HG02798 (cell line): ENCODE measurements around the gene GFAP.

Experiments used
- ATAC-seq: cut with Tn5 transposase; IDR thresholded peaks from one replicate; pipeline ENCODE4 v1.9.1; 2021; ENCODE audit warnings: mild to moderate bottlenecking; ENCODE audit not compliant: unreplicated experiment, poor library complexity

The GFAP gene

GRCh38 chr17:44915862-44916780 is 821 bp upstream of the GFAP start:
- no peak for ATAC-seq

DNA sequence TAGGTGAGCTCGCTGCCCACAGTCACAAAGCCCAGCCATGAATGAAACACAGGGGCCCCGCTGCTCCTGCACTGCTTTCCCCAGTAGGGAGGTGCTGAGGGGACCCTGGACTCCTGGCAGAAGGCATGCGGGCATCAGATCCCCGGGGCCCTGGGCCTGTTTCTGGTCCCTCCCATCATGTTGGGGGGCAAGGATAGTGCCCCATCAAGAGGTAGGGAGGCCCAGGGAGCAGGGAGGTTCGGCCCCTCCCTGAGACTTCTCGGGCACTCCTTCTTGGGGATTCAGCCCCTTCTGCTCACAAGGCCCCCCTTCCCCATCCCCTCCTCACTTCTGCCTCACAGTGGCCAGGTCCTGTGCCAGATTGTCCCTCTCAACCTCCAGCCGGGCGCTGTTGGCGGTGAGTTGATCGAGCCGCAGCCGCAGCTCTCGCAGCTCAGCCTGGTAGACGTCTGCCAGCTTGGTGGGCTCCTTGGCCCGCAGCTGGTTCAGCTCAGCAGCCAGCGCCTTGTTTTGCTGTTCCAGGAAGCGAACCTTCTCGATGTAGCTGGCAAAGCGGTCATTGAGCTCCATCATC is 515 bp downstream of the GFAP start:
- ATAC-seq: no peak

DNA sequence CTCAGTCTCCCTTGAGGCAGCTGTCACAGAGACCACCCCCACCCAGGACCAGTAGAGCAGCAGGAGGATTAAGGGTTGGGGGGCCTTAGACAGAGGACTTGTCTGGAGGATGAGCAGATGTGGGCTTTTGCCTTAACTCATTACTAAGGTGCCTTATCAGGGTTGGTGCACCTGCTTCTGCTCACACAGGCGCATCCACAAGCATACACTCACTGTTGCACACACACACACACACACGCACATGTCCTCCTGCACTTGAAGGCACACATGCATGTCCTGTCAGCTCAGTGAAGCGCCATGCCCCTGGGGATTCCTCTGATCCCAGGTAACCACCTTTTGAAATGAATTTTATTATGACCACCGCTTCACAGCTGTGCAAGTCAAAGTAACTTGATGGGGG is 1.2 kb downstream of the GFAP start:
- no peak for ATAC-seq

- ATAC-seq: no peak
Observed at GRCh38 chr17:44913676-44914075, 1.6 kb downstream of the GFAP start.

- no peak for ATAC-seq
Observed at GRCh38 chr17:44912763-44913544, 2.3 kb downstream of the GFAP start.

DNA sequence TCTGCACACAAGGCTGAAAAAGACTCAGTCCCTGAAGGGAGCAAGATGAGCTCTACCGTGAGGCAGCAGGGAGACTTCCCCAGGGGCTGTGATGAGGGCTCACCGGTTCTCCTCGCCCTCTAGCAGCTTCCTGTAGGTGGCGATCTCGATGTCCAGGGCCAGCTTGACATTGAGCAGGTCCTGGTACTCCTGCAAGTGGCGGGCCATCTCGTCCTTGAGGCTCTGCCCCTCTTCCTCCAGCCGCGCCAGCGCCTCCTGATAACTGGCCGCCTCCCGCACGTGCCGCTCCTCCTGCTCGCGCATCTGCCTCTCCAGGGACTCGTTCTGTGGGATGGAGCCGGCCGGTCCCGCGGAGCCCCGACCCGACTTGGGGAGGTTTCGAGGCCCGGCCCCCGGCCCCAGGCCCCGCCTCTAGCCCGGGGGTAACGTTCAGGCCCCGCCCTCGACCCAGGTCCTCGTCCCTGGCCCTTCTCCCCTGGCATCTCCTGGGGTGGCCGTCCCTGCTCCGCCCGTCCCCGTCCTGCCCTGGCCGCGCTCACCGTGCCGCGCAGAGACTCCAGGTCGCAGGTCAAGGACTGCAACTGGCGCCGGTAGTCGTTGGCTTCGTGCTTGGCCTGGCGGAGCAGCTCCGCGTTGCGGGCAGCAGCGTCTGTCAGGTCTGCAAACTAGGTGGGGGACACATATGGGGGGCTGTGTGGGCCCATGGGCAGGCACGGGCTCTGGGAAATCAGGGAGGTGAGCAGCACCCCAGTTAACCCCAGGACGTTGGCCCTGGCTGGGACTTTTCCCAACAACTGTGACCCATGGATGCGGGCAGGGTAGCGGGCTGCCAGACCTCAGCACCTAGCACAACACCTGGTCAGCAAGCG is 3.9 kb downstream of the GFAP start:
- no peak for ATAC-seq

GRCh38 chr17:44910231-44911106 is 4.8 kb downstream of the GFAP start:
- ATAC-seq: no peak

- no peak for ATAC-seq
Observed at GRCh38 chr17:44909681-44910144, 5.6 kb downstream of the GFAP start.

DNA sequence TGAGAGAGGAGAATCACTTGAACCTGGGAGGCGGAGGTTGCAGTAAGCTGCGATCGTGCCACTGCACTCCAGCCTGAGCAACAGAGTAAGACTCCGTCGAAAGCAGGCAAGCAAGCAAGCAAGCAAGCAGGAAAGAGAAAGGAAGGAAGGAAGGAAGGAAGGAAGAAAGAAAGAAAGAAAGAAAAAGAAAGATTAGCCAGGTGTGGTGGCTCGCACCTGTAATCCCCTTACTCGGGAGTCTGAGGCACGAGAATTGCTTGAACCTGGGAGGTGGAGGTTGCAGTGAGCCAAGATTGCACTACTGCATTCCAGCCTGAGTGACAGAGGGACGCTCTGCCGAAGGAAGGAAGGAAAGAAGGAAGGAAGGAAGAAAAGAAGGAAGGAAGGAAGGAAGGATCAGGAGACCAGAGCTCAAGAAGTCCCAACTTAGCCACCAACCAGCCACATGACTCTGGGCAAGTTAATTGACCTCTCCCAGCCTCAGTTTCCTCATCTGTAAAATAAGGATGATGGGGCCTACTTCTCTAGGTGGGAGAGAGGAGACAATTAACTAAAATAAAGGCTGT is 6.5 kb downstream of the GFAP start:
- ATAC-seq: no peak

DNA sequence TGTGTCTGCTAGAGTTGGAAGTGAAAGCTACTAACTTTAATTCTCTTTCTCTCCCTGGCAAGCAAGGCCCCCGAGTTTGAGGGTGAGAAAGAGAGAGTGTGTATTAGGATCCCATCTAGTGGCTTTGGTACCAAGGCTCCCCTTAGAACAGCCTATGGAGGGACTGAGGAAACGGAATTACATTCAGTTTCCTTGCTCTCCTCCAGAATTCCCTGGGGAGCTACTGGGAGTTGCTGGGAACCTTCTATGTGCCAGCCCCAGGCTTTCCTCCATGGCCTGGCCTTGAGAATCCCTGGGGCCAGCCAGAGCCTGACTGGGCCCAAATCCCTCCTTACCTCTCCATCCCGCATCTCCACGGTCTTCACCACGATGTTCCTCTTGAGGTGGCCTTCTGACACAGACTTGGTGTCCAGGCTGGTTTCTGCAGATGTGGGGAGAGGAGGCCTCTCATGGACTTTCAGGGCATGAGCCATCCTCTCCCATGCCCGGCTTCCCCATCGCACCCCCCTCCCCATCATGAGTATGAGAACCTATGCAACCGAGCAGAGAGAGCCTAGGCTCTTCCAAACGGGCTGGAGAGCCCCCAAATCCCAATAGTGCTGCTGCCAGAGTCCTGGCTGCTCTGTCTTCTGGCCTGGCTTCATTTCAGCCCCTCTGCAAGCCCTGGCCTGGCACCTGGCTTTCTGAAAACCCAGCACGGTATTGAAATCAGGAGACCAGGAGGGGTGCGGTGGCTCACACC is 7.4 kb downstream of the GFAP start:
- ATAC-seq: no peak

DNA sequence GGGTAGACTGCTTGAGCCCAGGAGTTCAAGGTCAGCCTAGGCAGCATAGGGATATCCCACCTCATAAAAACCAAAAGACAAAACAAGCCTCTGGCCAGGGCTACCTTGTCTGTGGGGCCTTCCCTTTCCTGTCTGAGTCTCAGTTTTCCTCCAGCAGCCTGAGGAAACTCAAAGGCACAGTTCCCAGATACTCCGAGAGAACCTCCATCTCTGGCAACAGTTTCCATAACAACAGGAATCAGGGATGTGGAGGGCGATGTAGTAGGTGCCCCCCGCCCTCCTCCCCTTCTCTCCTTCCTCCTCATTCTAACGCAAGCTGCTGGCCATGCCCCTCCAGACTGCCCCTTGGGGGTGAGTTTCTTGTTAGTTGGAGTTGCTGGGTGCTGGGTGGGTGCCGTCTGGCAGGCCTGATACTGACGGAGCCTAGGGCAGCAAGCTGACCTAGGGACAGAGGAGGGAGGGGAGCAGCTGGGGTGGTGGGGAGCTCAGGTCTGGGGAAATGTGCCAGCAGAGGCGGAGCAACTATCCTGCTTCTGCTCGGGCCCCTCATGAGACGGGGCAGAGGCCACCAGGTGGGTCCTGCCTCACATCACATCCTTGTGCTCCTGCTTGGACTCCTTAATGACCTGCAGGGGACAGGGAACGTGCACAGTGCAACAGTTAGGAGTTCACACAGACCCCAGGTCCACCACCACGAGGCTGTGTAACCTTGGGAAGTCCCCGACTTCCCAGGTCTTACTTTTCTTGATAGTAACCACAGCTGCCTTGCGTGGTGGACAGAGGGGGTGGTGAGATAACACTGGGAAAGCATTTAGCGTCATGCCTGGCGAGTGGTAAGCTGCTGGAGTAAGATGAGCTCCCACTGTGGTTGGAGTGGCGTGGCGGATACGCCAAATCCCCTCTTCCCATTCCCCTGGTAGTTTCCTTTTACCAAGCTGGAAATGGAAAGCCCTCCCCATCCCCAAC is 8.3 kb downstream of the GFAP start:
- ATAC-seq: no peak

GRCh38 chr17:44906010-44906646 is 9.2 kb downstream of the GFAP start:
- no peak for ATAC-seq

DNA sequence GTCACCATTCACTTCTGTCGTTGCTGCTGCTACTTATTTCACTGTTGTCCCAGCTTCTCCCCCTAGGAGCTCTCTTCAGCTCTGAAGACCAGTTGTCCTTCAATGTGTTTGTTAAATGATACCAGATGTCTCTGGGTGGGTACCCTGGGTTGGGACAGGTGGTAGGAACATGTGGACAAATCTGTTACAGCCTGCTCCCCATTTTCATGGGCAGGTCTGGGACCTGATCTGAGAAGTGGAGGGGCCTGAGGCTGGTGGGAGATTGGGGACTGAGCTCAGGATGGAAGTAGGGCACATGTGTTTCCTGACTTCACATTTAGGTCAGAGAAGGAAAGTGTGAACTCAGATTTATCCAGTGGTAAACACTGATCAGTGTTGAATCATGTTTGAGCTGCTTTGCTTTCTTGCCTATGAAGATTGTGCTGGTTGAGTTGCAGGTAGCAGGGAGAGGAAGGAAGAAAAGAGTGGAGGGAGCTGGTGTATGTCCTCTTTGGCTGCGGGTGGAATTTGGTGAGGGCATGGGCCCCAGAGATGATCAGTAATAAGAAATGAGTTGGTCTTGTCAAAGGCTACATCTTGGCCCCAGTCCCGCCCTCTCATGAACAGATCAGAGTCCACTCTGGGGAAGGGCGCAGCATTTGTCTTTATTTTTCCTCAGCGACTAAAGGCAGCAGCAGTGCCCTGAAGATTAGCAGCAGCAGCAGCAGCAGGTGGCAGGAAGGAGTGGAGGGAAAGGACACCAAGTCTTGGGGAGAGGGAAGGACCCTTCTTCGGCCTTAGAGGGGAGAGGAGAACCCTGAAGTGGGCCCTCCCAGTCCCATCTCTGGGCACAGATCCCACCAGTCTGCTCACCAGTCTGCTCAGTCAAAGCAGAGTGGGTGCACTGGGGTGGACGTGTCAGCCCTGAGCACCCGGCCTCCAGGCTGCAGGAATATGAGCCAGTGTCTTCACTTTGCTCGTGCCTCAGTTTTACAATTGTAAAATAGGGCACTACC is 10.0 kb downstream of the GFAP start:
- ATAC-seq: no peak

DNA sequence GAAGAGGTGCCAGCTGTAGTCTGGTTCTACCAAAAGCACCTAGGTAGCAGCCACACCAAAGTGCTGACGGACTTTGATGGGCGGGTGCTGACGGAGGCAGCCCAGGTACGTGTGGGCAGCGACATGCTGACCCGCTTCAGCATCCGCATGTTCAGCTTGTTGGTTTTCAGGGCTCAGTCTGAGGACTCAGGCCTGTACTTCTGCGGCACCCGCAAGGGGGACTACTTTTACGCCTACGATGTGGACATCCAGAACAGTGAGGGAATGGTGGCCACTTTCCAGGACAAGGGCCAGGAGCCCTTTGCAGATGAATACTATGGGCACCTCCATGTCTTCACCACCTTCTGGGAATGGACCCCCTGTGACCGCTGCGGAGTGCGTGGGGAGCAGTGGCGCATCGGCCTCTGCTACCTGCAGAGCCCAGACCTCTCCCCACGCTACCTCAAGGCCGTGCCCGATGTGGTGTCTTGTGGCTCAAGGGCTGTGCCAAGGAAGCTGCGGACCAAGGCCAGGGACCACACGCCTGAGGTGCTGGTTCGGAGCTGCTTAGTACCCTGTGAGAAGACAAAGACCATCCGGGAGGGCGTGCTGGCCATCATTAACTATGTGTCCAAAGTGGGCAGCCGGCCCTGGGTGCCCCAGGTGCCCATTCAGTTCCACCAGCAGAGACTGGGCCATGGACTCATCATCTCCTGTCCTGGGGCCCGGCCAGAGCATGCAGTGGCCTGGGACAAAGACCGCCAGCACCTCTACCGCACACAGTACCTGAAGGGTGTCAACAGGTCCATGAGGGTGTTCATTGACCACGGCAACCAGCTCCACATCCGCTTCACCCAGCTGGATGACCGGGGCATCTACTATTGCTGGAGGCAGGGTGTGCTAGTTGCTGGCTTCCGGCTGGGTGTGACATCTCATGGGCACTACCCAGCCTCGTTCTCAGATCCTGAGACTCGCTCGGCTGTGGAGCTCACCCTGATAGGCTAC is 11.0 kb downstream of the GFAP start:
- ATAC-seq: no peak
